Muscle of leg (tissue), 11 donors: ENCODE measurements around the gene MEF2B. TPM values are rescaled to one million over a fixed set of nuclear protein-coding genes. Genes with fewer than 3 reads are reported as not detected.
"Not testable (repeated sequence)": the region's sequence is repeated elsewhere in the genome, so short reads cannot be mapped to it uniquely, and the experiment has no call there.

Source experiments
- DNase-seq: peaks from one replicate; pipeline ENCODE4 v3.0.0; 2013
- H3K27ac ChIP-seq: one replicate; pipeline ENCODE4 v1.5.1; 2013; ENCODE audit warnings: mild to moderate bottlenecking, low read length, control low read depth
- H3K27me3 ChIP-seq: one replicate; pipeline ENCODE4 v1.6.1; 2013; ENCODE audit warnings: low read length; ENCODE audit not compliant: control insufficient read depth, insufficient read depth
- H3K36me3 ChIP-seq: one replicate; pipeline ENCODE4 v1.6.1; 2013; ENCODE audit warnings: low read length; ENCODE audit not compliant: control insufficient read depth, insufficient read depth
- H3K4me1 ChIP-seq: one replicate; pipeline ENCODE4 v1.6.1; 2013; ENCODE audit warnings: low read length; ENCODE audit not compliant: control insufficient read depth, insufficient read depth
- H3K4me3 ChIP-seq: one replicate; pipeline ENCODE4 v1.5.1; 2013; ENCODE audit warnings: low read length, control low read depth
- H3K9me3 ChIP-seq: replicated peaks from 2 replicates; pipeline ENCODE4 v1.6.1; 2013; ENCODE audit warnings: low read depth, low read length; ENCODE audit not compliant: control insufficient read depth
- WGBS: methylation state at CpG from one replicate; pipeline ENCODE4 v1.1.5; 2013; ENCODE audit warnings: missing lambda C conversion rate; ENCODE audit not compliant: insufficient coverage; 5-methylcytosine and 5-hydroxymethylcytosine counted together
- polyA plus RNA-seq, 8 donors: library from polyadenylated mRNA; unstranded; fragments of 120-200 nt; gene quantifications; one replicate each; pipeline versions ENCODE4 v1.2.1 to v1.2.3, GENCODE V29; 2013; ENCODE audit warnings: inconsistent platforms in 1 of 8, low replicate concordance in 1 of 8; ENCODE audit not compliant: insufficient read length in 8 of 8, insufficient read depth in 1 of 8
- total RNA-seq: library from RNA; stranded (reverse); fragments of 120-200 nt; gene quantifications from one replicate; pipeline ENCODE4 v1.2.4, GENCODE V29; 2013

MEF2B gene
- total and polyA plus RNA-seq, 9 donors = 0.33 to 3.7 (median 1.3) TPM

DNA sequence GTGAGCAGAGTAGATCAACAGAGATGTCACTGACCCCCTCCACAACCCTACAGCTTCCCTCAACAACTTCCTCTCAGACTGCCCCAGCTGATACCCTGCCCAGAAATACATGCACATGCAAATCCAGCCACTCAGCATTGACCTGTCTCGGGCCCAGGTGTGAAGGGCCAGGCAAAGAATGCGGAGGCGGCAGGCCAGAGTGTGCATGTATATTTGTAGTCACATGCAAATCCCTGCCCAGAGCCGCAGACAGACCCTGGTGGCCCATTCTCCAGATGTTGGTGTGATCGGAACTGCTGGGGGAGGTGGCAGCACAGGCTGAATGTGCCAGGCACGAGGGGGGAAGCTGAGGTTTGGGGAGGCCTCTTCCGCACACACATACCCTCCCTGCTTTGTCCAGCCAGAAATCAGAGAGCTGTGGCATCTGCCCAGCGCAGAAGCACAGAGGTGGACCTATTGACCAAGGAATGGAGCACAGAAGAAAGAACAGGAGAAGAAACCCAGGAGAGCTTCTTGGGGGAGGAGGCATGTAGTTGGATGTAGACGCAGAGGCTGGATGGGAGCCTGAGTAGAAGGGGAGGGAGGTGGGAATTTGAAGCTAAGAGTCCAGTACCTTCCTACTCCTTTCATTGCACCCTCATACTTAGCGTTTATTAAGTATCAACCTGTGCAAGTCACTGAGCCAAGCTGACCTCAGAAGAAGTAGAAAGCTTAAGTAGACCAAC is 14.4 kb downstream of the MEF2B start:
- peaks cover 2% of the 10 kb centered on the region for H3K9me3 ChIP-seq
- no peaks in the 10 kb centered on the region for H3K4me1 ChIP-seq
- no peak overlapping the region for H3K27ac ChIP-seq
- H3K36me3 ChIP-seq = peaks cover 12% of the 10 kb centered on the region
- no peak overlapping the region for H3K4me3 ChIP-seq
- WGBS = 98% methylated on average over 4 of the region's 10 CpGs
- DNase-seq = no peak
- no peaks in the 10 kb centered on the region for H3K27me3 ChIP-seq

- Histone ChIP-seq H3K4me1 (no peaks in the 10 kb centered on the region), H3K27ac (no peak overlapping the region), H3K4me3 (no peak overlapping the region), H3K9me3 (peaks cover 2% of the 10 kb centered on the region), H3K36me3 (peaks cover 12% of the 10 kb centered on the region), H3K27me3 (no peaks in the 10 kb centered on the region)
- 75% methylated on average over 4 of the region's 6 CpGs for WGBS
- no peak for DNase-seq
These were observed 15.1 kb downstream of the MEF2B start for GRCh38 chr19:19154768-19155494.

DNA sequence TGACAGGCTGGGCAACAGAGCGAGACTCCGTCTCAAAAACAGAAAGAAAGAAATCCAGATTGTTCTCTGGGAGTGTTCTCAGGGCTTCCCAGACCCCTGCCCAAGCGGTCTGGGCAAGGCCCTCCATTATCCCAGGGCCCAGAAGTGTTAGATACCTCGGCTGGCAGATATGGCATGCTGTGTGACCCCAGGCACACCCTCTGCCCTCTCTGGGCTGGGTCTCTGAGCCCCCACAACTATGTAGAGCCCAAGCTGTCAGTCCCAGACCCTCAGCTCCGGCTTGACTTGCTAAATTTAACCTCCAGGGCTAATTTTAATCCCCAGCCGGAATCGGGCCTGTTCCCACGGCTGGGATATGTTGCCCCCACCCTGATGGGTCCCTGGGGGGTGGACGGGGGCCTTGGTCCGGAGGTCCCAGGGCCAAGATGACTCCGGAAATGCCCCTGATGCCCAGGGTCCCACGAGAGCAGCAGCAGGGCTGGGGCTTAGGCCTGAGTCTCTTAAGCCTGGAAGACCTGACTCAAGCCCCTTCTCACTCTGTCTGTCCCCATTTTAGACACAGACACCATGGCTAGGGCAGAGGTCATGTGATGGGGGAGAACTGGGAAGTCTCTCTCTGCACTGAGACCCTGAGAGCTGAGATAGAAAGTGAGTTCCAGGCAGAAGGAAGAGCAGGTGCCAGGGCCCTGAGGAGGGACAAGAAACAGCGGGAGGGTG is 17.2 kb downstream of the MEF2B start:
- H3K4me3 ChIP-seq = no peak overlapping the region
- H3K9me3 ChIP-seq = peaks cover 2% of the 10 kb centered on the region
- H3K36me3 ChIP-seq = peaks cover 22% of the 10 kb centered on the region
- no peak overlapping the region for H3K27ac ChIP-seq
- H3K4me1 ChIP-seq = no peaks in the 10 kb centered on the region
- 81% methylated on average over 10 of the region's 13 CpGs for WGBS
- DNase-seq = no peak
- no peaks in the 10 kb centered on the region for H3K27me3 ChIP-seq

DNA sequence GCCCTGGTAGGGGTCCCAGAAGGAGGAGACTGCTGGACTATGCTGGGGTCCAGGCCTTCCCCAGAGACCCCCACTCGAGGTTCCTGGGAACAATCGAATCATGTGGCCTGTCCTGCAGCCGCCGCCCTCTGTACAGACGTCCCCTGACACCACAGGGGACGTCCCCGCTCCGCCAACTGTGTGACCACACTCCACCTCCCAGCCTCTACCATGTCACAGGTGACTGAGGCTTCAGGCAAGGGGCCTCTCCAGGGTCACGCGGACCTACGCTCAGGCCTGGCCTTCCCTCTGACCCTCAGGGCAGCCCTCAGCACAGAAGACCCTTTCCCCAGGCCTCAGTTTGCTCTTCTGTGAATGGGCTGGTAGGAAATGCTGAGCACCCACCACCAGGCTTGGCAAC is 18.6 kb downstream of the MEF2B start:
- H3K9me3 ChIP-seq = peaks cover 4% of the 10 kb centered on the region
- H3K36me3 ChIP-seq = peaks cover 31% of the 10 kb centered on the region
- no peak overlapping the region for H3K4me3 ChIP-seq
- H3K4me1 ChIP-seq = no peaks in the 10 kb centered on the region
- DNase-seq = no peak
- 63% methylated on average over 11 of the region's 11 CpGs for WGBS
- no peaks in the 10 kb centered on the region for H3K27me3 ChIP-seq
- no peak overlapping the region for H3K27ac ChIP-seq

DNA sequence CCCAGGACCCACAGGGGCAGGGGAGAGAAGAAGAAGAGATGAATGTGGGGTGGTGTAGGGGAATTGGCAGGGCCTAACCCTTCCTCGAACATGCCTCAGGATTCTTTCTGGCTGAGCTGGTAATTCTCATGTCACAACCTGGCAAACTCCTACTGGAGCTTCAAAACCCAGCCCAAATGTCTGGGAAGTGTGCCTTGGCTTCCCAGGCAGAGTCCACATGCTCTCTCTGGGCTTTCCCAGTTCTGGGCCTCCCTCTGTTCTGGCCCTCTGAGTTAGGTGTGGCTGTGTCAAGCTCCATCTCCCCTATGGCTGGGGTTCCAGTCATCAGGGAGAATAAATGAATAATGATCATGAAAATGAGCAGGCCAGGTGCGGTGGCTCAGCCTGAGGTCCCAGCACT is 20.6 kb downstream of the MEF2B start:
- no peaks in the 10 kb centered on the region for H3K27me3 ChIP-seq
- WGBS = 57% methylated on average over 1 of the region's 2 CpGs
- peaks cover 7% of the 10 kb centered on the region for H3K4me1 ChIP-seq
- H3K9me3 ChIP-seq = peaks cover 2% of the 10 kb centered on the region
- peaks cover 24% of the 10 kb centered on the region for H3K36me3 ChIP-seq
- no peak overlapping the region for H3K4me3 ChIP-seq
- no peak for DNase-seq
- H3K27ac ChIP-seq = no peak overlapping the region

DNA sequence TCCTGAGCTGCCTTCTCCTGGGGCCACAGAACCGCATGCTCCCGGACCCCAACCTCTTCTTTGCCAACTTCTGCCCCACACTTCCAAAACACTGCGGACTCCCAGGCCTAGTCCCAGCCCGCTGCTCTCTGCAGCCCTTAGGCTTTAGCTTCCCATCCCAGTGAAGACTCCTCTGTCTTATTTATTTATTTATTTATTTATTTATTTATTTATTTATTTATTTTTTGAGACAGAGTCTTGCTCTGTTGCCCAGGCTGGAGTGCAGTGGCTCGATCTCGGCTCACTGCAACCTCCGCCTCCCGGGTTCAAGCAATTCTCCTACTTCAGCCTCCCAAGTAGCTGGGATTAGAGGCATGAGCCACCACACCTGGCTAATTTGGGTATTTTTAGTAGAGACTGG is 21.6 kb downstream of the MEF2B start:
- not testable (repeated sequence) for H3K27ac ChIP-seq, H3K27me3 ChIP-seq, DNase-seq, H3K4me3 ChIP-seq, H3K9me3 ChIP-seq, H3K4me1 ChIP-seq
- 79% methylated on average over 2 of the region's 8 CpGs for WGBS
- H3K36me3 ChIP-seq = peaks cover 24% of the 10 kb centered on the region

DNA sequence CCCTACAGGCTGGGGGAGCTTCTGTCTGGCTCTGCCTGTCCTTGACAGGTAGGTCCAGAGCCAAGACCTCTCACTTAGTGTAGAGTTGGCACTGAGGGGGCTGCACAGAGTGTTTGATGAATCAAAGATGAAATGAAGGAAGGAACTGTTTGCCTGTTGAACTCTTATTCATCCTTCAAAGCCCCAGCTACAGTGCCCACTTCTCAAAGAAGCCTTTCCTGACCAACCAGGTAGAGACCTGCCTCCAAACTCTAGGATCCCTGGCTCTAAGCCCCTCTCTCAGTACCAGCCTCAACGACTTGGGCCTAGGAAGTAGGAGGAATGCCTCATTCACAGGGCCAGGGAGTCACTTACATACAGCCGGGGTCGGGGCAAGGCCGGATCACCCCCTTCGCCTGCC is 22.7 kb downstream of the MEF2B start:
- WGBS = 100% methylated on average over 4 of the region's 5 CpGs
- Histone ChIP-seq H3K27me3 (no peaks in the 10 kb centered on the region), H3K4me3 (no peak overlapping the region)

DNA sequence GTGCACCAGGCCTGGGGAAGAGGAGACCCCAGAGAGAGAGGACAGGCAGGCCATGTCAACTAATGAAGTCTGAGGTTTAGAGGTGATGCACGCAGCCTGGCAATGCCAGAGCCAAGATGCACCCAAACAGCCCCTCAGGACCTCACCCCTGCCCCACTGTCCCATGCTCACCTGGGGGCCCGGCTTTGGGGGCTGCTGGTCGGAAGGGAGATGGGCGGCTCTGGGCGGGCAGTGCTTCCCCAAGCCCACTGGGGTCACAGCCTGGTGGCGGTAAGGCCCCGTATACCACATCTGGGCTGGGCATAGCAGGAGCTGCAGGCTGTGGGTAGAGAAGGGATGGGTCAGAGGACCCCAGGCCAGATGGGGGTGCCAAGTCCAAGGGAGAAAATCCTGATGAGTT is 23.2 kb downstream of the MEF2B start:
- Histone ChIP-seq H3K4me1 (peaks cover 7% of the 10 kb centered on the region), H3K9me3 (peaks cover 2% of the 10 kb centered on the region), H3K27ac (no peak overlapping the region), H3K36me3 (peaks cover 24% of the 10 kb centered on the region), H3K4me3 (no peak overlapping the region), H3K27me3 (no peaks in the 10 kb centered on the region)
- WGBS = 94% methylated on average over 7 of the region's 7 CpGs
- no peak for DNase-seq

More for the DNA sequence above, 22.7 kb downstream of the MEF2B start:
- Histone ChIP-seq H3K4me1 (peaks cover 7% of the 10 kb centered on the region), H3K9me3 (peaks cover 2% of the 10 kb centered on the region), H3K36me3 (peaks cover 24% of the 10 kb centered on the region), H3K27ac (no peak overlapping the region)
- DNase-seq = no peak

GRCh38 chr19:19145684-19146608 is 24.1 kb downstream of the MEF2B start:
- H3K27ac ChIP-seq = no peak overlapping the region
- 19% methylated on average over 37 of the region's 47 CpGs for WGBS

More at GRCh38 chr19:19145684-19146608, 24.1 kb downstream of the MEF2B start:
- H3K4me3 ChIP-seq = peak overlapping the region; percentile 13
- H3K4me1 ChIP-seq = peaks cover 7% of the 10 kb centered on the region
- DNase-seq = peak; percentile 68
- no peaks in the 10 kb centered on the region for H3K27me3 ChIP-seq
- H3K36me3 ChIP-seq = peaks cover 24% of the 10 kb centered on the region
- H3K9me3 ChIP-seq = peaks cover 2% of the 10 kb centered on the region
